DMS53 (cell line): ENCODE measurements around the gene MBD5.

Experiments
- DNase-seq: peaks from one replicate; lab custom pipeline; 2025; lab: John Stamatoyannopoulos, UW

The MBD5 gene

DNA sequence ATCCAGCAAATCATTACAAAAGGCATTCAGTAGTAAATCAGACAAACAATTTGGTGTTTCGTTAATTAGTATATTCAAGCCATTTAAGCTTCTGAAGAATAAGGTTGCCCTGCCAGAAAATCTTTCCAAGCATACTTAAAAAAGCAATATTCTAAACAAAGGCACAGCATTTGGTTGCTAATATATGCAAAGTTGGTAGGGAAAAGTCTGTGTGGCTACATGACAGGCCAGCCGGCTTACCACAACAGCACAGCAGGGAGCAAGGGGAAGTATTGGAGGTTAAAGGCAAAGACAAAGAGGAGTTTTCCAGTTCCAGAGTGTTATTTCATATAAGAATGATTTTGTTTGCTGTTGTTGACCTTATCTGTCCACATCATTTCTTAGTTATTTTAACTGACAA, 282.3 kb downstream of the MBD5 start:
- no peak for DNase-seq

DNA sequence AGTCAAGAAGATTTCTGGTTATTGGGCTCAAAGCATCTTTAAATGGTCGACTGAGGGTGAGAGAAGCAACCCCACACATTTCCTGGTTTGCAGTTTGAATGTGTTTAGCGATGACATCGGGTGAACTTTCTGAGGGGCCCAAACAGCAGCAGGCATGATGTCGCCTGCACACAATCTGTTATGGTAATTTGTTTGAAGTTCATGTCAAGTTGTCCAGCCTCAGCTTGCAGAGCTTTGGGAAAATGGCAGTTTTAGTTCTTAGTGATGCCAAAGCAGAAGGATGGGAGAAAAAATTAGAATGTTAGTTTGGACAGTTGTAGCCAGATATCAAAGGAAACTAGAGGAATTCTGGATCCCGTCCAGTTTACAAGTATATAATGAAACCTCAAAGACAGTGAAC, 284.6 kb downstream of the MBD5 start:
- DNase-seq, result no peak

DNA sequence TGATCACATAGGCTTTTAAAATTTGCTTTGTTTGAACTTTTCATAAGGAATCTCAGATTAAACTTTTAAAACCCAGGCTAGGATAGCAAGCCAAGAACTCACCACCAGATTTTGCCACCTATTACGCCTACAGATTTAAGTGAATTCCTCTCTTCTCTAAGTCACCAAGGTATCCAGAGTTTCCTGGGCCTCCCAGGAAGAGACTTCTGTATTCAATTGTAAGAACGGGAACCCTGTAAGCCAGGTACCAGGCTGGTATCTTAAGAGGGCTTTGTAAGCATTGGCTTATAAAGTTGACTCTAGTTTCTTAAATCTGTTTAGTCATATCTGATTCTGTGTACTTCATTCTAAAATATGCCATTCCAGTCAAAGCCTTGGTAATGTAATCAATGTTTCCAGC, 285.1 kb downstream of the MBD5 start:
- DNase-seq, result no peak

DNA sequence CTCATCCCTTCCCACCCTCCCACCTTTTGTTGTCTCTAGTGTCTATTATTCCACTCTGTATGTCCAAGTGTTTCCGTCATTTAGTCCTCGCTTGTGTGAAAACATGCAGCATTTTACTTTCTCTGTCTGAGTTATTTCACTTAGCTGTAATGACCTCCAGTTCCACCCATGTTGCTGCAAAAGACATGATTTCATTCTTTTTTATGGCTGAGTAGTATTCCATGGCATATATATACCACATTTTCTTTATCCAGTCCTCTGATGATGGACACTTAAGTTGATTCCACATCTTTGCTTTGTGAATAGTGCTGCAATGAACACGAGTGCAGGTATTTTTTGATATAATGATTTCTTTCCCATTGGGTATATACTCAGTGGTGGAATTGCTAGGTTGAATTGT, 296.7 kb downstream of the MBD5 start:
- no peak for DNase-seq

DNA sequence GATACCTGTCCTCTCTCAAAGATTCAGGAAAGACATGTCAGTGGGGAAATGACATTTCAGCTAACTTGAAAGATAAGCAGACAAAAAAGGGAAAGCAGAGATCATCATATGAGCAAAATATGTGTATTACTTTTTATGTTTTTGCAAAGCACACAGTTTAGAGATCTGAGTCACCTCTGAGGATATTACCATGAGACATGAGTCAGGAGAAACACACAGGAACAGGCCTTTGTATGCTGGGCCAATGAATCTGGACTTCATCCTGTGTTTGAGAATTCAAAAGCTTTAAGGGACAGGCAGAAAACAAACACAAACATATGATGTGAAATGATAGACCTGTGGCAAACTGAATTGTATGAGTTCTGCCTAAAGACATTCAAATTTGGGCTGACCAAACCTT, 317.6 kb downstream of the MBD5 start:
- peak; percentile 12 for DNase-seq

DNA sequence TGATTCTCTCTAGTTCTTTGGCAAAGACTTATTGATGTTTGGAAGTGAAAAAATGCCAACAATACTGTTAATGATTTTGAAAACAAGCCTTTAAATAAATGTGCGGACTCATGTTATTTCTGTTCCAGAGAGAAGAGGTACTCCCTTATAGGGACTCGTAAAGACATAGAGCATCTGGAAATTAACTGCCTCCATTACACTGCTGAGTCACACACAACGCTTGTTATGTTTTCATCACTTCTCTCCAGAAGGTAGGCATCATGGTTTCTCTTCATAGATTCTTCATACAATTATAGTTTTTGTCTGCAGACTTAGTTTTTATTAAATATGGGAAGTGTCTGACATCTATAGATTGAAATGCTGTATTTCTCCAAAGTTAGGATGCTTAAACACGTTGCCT, 321.2 kb downstream of the MBD5 start:
- no peak for DNase-seq

DNA sequence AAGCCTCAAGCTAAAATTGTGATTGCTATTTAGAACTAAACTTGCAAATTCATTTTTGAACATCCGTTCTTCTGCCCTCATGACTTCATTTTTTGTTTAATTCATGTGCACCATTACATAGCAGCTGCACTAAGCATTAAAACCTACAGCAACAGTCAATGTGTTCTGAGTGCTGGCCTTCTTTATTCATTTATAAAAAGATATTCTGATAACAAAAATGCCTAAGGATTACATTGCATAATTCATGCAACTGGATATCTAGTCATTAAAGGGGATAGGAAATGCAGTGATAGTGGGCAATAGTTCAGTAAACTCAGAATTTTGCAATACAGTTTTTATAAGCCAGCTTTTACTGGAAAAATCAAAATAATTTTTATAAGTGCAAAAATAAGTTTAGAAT, 329.3 kb downstream of the MBD5 start:
- no peak for DNase-seq

DNA sequence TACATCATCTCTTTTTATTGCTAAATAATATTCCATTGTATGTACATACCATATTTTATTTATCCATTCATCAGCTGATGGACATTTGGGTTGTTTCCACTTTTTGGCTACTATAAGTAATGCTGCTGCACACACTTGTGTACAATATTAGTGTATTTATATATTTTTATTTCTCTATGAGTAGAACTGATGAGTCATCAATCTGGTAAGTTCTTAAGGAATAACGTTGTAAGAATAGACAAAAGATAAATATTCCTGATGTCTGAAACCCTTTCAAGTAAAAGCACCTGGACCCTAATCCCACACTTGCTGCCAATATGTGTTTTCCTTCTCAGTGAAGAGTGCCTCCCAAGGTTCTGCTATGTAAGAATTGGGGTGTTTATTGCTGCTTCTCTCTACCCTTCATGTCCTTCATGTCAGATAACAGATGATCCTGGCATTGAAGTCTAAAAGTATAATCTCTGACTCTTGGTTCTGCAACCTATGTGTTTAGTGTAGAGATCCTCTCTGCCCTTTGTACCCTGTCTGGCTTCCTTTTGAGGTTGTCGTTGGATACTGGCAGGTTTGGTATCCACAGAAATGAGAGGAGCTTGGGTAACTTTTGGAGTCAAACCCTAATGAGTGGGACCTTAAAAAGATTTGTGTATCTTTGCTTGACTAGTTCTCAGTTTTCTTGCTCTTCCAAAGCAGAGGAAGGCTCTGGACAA, 330.7 kb downstream of the MBD5 start:
- DNase-seq, result no peak

DNA sequence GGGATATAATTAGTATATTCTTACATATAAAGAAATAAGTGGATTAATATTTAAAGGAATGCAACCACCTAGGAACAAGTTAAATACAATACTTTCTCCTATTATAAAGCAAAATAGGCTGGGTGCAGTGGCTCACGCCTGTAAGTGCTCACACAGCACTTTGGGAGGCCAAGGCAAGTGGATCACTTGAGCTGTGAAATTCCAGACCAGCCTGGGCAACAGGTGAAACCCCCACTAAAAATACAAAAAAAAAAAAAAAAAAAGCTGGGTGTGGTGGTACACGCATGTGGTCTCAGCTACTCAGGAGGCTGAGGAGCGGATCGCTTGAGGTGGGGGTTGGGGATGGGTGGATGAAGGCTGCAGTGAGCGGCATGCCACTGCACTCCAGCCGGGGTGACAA, 337.5 kb downstream of the MBD5 start:
- DNase-seq, result no peak

DNA sequence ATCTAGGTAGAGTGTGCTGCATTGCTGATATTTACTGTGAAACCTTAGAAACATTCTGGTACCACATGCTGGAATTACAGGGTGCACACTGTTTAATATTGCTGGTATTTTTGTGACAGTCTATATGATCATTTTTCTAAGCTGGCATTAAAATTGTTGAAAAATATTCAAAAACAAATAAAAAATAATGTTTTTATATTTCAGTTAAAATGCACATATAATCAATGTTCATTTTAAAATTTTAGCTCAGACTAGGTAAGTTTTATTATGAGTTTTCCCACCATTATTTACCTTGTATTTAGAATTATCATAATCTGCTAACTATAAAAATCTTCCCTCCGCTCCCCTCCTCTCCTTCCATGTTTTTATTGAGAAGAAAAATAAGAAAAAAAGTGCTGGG, 339.8 kb downstream of the MBD5 start:
- DNase-seq, result no peak

DNA sequence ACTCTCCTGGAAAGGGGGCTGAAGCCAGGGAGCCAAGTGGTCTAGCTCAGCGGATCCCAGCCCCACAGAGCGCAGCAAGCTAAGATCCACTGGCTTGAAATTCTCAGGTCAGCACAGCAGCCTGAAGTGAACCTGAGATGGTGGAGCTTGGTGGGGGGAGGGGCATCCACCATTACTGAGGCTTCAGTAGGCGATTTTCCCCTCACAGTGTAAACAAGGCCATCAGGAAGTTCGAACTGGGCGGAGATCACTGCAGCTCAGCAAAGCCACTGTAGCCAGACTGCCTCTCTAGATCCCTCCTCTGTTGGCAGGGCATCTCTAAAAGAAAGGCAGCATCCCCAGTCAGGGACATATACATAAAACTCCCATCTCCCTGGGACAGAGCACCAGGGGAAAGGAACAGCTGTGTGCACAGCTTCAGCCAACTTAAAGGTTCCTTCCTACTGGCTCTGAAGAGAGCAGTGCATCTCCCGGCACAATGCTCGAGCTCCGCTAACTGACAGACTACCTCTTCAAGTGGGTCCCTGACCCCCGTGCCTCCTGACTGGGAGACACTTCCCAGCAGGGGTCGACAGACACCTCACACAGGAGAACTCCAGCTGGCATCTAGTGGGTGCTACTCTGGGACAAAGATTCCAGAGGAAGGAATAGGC, 341.4 kb downstream of the MBD5 start:
- DNase-seq, result no peak

DNA sequence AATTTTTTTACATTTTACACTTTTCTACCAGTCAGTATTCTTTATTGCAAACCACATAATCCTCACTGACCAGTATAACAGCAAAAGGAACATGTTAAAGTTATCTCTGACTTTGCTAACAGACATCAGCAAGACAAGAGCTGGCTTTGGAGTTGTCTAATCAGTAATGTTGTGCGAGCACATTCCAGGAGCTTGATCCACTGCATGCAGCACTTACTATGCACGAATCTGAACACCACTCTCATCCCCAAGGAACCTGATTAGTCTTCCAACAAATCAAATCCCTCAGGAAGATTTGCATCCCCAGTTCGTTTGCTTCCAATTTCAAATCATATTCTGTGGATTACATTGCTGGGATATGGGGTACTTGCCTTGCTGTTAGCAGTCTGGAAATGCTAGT, 354.3 kb downstream of the MBD5 start:
- DNase-seq, result no peak

DNA sequence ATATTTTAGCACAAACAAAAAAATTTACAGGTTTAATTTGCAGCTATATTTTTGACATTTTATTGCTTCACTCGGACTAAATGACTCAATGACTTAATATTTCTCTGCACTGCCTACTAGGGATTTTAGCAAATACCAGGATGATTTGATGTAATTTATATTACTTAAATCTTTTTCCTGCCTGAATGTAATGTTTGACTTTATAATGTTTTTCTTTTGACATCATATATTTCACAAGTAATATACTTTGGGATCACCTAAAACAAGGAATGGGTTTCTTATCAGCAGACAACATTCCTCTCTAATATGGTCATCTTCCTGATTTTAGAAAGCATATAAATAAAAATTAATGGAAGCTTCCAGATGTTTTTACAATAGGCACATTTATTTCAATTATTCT, 370.4 kb downstream of the MBD5 start:
- no peak for DNase-seq

DNA sequence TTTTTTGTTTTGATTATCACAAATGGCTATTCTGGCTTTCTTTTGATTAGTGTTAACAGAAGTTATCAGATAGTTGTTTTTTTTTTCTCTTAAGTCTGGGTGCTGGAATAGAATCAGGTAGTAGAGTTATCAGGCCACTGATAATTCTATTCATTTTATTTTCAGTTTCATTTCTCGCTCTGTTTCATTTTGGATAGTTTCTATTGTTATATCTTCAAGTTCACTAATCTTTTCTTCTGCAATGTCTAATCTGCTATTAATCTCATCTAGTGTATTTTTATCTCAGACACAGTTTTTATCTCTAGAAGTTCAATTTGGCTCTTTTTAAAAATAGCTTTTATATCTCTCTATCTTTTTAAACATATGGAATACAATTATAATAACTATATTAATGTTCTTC, 381.9 kb downstream of the MBD5 start:
- DNase-seq, result no peak

DNA sequence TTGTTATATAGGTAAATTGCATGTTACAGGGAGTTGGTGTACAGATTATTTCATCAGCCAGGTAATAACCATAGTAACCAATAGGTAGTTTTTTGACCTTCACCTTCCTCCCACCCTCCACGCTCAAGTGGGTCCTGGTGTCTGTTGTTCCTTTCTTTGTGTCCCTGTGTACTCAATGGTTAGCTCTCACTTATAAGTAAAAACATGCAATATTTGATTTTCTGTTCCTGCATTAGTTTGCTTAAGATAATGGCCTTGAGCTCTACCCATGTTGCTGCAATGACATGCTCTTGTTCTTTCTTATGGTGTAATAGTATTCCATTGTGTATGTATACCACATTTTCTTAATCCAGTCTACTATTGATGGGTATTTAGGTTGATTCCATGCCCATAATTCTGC, 390.0 kb downstream of the MBD5 start:
- DNase-seq, result peak; percentile 1

DNA sequence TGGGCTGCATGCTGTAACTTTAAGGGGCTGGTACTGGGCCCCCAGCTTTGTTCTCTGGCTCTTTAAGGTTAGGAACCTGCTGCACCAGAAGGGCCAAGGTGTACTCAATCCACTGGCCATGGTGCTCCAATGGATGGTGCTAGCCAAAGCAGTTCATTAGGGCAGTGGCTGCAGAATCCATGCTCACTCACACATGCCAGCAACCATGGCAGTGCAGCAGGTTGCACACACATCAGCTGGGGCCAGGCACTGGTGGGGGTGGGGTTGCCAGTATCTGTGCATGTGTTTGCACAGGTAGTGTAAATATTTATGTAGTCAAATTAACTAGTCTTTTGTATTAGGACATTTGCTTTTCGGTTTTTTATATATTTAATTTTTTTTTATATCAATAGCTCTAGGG, 395.4 kb downstream of the MBD5 start:
- DNase-seq, result peak; percentile 49

DNA sequence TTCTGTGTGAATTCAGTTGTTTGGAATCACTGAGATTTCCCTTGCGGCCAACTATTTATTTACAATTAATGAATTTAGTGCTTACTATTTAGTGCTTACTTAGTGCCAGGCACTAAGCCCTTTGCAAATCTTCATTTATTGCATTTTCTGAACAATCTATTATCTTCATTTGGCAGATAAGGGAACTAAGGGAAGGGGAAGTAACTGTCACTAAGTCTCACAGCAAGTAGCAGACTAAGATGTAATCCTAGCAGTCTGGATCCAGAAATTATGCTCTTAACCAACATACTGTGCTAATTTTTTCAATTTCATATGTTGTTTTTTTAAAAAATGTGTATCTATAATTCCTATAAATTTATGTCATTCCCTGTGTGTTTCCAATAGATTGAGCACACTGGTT, 409.2 kb downstream of the MBD5 start:
- DNase-seq, result no peak

DNA sequence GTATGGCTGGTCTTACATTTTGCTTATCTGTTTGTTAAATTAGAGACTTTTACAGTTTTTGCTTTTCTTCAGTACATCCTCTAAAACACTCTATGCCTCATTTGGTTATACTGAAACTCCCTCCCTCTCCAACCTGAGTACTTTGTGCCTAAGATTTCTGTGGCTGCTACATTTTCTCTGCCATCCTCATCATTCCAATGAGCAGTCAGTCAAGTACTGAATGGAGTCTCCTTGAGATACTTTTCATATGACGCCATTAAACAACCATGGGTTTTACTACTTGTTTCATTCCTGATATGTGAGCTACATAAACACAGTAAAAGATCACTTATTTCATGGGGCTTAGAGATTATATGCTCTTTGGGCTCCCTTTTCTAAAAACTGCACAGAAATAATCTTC, 427.0 kb downstream of the MBD5 start:
- no peak for DNase-seq

DNA sequence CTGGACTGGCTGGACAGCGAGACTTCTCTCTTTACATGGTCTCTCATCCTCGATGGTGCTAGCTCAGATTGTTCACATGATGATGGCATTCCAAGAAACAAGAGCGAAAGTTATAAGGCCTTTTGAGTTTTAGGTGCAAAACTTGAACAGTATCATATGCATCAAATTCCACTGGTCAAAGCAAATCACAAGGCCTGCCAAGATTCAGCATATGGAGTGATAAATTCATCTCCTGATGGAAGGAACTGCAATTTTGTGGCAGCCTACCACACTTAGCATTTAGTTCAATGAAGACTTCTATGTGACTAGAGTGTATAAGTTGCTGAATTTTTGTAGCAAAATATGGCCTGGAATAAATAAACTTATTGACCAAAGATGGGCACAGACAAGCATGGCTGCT, 429.6 kb downstream of the MBD5 start:
- no peak for DNase-seq

DNA sequence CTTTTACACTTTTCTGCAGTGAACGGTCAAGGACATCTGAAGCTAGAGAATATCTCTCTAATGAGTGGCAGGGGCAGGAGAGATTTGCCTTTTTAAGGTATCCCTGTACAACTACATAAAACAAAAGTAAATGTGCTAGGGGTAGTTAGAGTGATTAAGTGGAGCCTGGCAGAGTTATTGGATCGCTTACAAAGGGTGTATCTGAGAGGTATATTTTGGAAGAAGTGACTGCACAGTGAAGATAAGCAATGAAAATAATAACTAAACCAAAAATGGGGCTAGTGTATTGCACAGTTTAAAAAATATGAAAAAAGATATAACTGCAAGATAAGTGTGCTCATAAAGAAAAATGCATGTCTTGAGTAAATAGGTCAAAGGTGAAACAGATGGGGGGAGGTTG, 430.2 kb downstream of the MBD5 start:
- no peak for DNase-seq

DNA sequence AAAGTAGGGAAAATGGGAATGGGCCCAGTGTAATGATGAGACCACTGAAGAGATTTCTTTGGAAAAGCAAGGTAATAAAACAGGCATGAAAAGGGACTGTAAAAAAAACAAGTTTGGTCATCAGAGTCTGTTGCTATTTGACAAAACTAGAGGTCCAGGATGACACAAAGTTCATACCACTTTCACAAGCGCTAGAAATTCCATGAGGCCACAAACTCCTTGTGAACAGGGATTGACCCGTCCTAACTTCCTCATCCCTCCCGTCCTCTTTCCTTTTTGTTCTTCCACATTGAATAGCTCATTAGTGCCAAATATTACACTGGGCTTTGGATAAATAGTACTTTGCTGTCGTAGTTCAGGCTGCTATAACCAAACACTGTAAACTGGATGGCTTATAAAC, 434.9 kb downstream of the MBD5 start:
- no peak for DNase-seq

DNA sequence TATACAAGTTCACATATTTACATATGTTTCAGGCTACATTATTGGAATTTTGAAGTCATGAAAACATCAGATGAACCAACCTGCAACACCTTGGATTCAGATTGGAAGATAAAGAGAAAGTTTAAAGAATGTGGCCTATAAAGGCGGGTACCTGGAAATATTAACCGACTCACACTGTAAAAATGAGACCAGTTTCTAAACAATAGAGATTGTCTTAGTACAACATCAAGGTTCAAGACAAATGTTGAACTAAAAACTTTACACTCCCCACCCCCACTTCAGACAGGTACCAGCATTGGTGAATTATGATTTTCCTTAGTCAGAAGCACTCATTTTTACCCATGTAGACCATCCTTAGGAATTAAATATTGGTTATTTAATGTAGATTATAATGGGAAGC, 437.3 kb downstream of the MBD5 start:
- no peak for DNase-seq

DNA sequence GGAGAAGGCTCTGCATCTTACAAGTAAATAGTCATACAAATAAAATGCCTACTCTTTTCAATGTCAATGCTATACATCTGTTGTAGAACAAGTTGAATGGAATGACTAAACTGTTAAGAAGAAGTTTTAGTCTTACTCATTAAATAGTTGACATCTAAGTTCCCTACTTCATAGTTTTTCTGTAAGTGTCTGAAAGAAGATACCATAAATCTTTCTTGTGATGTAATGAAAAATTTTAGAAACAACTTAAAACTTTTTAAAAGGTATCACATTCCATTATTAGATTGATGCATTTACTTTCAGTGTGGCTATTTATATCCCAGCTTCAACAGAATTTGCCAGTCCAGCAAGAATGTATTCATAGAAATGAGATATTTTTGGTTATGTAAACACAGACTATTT, 438.5 kb downstream of the MBD5 start:
- no peak for DNase-seq

DNA sequence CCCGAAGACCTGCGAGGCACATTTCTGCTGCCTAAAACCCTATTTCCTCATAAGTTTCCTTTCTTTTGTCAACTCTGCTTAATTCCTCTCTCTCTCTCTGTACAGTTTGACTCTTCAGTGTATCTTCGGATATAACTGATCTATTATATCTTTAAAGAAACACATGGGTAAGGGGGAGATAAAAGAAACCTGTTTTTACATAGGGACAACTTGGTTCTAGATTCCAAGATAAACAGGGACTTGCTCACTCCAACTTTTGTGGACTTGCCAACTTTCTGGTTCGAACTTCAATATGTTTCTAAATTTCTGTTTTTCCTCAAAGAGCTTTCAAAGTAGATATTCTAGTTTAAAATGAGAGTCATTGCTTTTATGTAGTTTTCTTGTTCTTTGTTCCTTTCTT, 441.0 kb downstream of the MBD5 start:
- no peak for DNase-seq
